ENCODE measurements around the gene SPIN1.
"Not testable (repeated sequence)": the region's sequence is repeated elsewhere in the genome, so short reads cannot be mapped to it uniquely, and the experiment has no call there.

SPIN1 gene

GRCh38 chr9:88388203-88388885 lies at the start of gene SPIN1:
TSS of gene SPIN1 (plus strand) at chr9:88388444. CDS start at chr9:88426540, 38,096 bp downstream.
- peak; percentile 86 to 87 for DNase-seq

GRCh38 chr9:88339317-88339716 lies 48.9 kb upstream of the SPIN1 start:
- DNase-seq = no peak

DNA sequence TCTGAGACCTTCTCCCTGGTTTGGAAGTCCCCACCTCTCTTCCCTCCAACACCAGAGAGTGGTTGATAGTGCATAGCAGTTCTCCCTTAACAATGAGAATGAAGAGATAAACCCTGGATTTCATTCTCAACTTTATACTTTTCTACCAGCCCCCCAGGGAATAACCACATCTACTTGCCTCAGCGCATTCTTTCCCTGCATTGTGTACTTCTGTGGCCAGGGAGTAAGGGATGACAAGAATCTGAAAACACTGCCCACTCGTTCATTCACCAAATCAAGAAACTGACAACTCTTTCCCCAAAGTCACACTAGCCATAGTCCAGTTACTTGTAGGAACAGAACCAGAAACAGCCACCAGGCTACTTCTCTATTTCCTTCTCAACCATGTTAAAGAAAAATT lies 46.0 kb upstream of the SPIN1 start:
- no peak for DNase-seq

- no peak for DNase-seq
These were observed 44.2 kb upstream of the SPIN1 start for GRCh38 chr9:88344013-88344412.

DNA sequence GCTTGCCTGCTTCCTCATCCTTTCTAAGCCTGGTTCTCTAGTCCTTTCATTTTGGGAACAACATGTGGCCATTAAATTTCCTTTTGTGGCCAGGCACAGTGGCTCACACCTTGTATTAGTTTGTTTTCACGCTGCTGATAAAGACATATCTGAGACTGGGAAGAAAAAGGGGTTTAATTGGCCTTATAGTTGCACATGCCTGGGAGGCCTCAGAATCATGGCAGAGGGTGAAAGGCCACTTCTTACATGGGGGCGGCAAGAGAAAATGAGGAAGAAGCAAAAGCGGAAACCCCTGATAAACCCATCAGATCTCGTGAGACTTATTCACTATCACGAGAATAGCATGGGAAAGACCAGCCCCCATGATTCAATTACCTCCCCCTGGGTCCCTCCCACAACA lies 37.9 kb upstream of the SPIN1 start:
- not testable (repeated sequence) for DNase-seq

DNA sequence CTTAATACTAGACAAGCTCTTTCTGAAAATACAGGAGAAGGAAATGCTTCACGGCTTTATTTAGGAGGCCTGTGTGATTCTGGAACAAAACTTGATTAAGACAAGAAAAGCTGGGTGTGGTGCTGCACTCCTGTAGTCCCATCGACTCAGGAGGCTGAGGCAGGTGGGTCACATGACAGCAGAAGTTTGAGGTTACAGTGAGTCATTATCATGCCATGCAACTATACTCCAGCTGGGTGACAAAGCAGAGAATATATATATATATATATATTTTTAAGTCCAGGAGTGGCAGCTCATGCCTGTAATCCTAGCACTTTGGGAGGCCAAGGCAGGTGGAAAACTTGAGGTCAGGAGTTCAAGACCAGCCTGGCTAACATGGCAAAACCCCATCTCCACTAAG lies 33.1 kb upstream of the SPIN1 start:
- no peak for DNase-seq

- DNase-seq = not testable (repeated sequence)
These were observed 31.0 kb upstream of the SPIN1 start for GRCh38 chr9:88357250-88357649.

- no peak for DNase-seq
These were observed 29.5 kb upstream of the SPIN1 start for GRCh38 chr9:88358723-88359122.

GRCh38 chr9:88359974-88360373 lies 28.3 kb upstream of the SPIN1 start:
- no peak for DNase-seq

DNA sequence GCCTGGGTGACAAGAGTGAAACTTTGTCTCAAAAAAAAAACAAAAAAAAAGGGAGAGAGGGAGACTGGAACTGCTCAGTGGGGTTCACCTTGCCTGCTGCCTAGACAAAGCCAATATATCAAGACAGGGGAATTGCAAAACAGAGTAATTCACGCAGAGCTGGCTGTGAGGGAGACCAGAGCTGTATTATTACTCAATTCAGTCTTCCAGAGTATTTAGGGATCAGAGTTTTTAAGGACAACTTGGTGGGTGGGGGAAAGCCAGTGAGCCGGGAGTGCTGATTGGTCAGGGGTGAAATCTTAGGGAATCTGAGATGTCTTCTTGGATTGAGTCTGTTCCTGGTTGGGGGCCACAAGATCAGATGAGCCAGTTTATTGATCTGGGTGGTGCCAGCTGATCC lies 25.6 kb upstream of the SPIN1 start:
- DNase-seq = no peak

DNA sequence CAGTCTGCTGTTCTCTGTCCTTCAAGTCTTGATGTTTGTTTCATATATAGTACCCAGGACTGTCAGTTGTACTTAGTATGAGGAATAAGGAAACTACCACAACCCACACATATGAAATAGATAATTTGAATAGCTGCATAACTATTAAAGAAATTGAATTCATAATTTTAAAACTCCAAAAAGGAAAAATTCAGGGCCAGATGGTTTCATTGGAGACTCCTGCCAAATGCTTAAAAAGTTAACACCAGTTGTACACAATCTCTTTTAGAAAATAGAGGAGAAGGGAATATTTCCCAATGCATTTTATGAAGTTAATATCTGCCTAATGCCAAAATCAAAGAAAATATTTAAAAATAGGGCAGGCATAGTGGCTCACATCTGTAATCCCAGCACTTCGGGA lies 24.6 kb upstream of the SPIN1 start:
- no peak for DNase-seq

DNA sequence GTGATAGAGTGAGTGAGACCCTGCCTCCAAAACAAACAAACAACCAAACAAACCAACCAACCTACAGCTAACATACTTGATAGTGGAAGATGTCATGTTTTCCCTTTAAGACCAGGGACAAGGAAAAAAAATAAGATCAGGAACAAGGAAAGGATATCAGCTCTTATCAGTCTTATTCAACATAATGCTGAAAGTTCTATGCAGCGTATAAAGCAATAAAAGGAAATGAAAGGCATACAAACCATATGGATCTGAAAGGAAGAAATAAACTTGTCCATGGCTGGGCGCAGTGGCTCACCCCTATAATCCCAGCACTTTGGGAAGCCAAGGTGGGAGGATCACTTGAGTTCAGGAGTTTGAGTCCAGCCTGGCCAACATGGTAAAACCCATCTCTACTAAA lies 23.5 kb upstream of the SPIN1 start:
- no peak for DNase-seq

- no peak for DNase-seq
These were observed 17.9 kb upstream of the SPIN1 start for GRCh38 chr9:88370346-88370745.

DNA sequence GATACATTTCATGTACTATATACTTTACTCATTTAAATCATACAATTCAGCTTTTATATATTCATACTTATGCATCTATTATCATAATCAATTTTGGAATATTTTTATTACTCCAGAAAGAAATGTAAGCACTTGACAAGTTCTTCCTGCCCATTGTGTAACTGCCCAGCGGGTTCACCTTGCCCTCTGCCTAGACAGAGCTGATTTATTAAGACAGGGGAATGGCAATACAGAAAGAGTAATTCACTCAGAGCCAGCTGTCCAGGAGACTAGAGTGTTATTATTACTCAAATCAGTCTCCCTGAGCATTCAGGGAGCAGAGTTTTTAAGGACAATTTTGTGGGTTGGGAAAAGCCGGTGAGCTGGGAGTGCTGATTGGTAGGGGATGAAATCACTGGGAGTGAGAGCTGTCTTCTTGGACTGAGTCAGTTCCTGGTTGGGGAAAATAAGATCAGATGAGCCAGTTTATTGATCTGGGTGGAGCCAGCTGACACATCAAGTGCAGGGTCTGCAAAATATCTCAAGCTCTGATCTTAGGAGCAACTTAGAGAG lies 16.1 kb upstream of the SPIN1 start:
- no peak for DNase-seq

DNA sequence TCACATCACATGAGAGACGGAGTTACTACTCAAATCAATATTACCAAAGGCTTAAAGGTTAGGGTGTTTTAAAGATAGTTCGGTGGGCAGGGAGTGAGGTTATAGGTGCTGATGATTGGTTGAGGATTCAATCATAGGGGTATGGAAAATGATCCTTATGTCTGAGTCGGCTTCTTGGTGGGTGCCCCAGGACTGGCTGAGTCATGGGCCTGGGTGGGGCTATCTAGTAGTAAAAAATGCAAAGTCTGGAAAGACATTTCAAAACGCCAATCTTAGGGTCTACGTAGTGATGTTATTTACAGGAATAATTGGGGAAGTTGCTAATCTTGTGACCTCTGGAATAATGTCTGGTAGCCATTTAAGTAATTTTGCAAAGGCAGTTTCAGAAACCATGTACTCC lies 15.2 kb upstream of the SPIN1 start:
- no peak for DNase-seq

GRCh38 chr9:88378317-88378716 lies 9.9 kb upstream of the SPIN1 start:
- no peak for DNase-seq

DNA sequence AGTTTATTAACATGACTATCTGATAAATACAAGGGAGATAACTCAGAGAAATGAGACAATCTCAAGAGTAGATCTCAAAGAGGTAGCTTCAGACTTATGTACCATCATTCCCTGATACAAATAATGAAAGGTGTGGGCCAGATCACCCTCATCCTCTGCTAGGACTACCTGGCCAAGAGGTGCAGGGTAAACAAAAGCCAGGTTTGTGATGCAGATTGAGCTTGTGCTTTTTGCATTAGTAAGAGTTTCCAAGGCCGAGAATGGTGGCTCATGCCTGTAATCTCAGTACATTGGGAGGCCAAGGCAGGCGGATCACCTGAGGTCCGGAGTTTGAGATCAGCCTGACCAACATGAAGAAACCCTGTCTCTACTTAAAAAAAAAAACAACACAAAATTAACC lies 8.9 kb upstream of the SPIN1 start:
- DNase-seq = no peak

GRCh38 chr9:88380118-88380517 lies 8.1 kb upstream of the SPIN1 start:
- no peak for DNase-seq

DNA sequence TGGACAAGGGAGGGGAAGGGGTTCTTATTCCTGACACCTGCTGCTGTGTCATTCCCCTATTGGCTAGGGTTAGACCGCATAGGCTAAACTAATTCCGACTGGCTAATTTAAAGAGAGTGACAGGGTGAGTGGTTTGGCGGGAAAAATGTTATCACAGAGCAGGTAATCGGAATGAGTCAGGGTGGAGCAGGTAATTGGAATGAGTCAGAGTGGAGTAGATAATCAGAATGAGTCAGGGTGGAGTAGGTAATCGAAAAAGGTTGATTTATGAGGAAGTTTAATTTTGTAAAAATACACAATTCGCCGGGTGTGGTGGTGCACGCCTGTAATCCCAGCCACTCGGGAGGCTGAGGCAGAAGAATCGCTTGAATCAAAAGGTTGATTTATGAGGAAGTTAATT lies 6.9 kb upstream of the SPIN1 start:
- DNase-seq = not testable (repeated sequence)

DNA sequence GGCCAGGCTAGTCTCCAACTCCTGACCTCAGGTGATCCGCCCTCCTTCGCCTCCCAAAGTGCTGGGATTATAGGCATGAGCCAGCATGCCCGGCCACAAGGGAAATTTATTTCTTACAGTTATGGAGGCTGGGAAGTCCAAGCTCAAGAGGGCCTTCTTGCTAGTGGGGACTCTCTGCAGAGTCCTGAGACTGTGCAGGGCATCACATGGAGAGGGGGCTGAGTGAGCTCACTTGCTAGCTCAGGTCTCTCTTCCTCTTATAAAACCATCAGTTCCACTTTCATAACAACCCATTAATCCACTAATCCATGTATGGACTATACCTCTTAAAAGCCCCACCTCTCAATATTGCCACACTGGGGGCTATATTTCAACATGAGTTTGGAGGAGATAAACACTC lies 5.1 kb upstream of the SPIN1 start:
- no peak for DNase-seq

- not testable (repeated sequence) for DNase-seq
These were observed 2.1 kb upstream of the SPIN1 start for GRCh38 chr9:88386137-88386536.

DNA sequence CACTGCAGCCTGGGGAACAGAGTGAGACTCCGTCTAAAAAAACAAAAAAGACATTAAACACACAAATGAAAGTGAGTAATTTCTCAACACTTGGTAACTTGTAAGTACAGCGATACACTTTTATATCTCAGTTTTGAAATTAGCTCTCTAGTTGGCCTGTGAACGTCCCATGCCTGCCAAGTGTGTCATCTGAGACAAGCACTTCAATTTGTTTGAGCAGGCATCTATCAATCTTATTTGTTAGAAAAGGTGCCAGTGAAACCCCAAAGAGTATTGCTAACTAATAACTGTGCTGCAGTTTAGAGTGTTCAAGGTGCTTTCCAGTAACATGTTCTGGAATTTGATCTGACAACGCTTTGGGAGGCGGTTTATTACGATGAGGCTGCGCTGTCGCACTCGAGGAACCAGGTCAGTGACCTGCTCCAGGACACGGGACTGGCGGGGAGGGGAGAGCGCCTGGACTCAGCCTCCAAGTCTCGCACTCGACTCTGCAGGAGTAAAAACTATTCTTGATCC lies 1.1 kb upstream of the SPIN1 start:
- DNase-seq = peak in 1 of 2 donors; percentile 8

DNA sequence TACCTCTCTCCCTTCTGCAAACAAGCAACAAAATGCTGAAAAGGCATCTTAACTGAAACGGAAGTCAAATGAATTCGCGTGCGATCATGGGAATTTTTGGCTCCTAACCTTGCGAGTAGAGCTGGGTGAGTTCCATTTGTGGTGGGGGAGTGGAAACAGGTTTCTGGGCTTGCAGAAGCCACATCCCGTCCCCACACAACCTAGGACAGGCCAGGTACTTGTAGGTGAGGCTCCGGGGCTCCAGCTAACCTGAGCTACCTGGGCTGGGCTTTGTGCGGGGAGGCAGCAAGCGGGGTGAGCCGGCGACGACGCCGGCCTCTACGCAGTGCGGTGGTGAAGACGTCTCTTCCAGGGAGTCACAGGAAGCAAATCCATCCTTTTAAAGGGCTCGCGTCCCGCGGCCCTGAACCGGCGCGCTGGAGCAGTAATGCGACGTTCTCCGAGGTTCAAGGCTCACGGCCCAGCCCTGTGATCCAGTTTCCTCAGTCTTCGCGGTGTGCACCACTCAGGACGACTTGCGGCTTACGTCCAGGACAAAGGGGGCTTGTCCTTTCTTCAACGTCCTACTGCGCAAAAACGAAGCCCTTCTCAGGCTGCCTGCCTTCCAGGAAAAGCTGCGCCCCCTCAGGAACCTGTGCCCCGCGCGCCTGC lies 567 bp upstream of the SPIN1 start:
- peak; percentile 17 to 45 for DNase-seq

DNA sequence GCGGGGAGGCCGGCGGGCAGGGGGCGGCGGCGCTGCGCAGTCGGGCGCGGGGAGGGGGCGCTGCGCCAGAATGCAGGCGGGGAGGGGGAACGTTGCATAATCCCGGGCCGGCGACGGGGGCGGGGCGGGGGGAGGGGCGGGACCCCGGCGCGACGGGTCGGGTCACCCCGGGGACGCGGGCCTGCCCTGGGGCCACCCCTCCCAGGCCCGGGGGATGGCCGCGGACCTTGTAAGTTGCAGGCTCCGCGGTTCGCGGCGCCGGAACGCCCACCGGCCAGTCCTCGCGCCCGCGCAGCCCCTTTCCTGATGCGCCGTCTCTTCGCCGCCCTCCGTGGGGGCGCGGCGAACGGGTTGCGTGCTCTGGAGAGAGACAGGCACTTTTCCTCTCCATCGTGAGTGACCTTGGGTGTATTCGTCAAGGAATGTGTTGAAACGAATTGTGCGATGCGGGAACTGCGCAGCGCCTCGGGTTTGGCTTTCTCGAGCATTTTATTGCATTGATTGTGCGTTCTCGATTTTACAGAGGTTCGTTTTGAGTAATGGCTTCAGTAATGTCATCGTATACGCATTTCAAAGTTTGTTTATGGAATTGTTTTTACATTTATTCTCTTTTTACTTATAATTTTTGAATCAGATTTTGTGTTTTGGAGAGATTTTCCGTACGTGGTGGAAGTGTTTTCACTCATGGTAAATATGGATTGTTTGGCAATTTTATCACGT lies 802 bp downstream of the SPIN1 start:
- DNase-seq = peak; percentile 25 to 44
